Hepatocyte (in vitro differentiated cells): ENCODE results near the gene DBX2. TPM values are rescaled to one million over a fixed set of nuclear protein-coding genes. Genes with fewer than 3 reads are reported as not detected.

Experiments used
- DNase-seq: peaks from one replicate; pipeline ENCODE4 v3.0.0-alpha.2; 2016; ENCODE audit warnings: low spot score
- H2AFZ ChIP-seq: fragments of 200-600 bp; sonication (generic); 2 replicates; pipeline ENCODE4 v1.6.0; 2016; ENCODE audit warnings: antibody characterized with exemption, mild to moderate bottlenecking
- H3K27ac ChIP-seq: fragments of 200-600 bp; sonication (generic); 2 replicates; pipeline ENCODE4 v1.5.1; 2016; ENCODE audit warnings: mild to moderate bottlenecking
- H3K27me3 ChIP-seq: fragments of 200-600 bp; sonication (generic); 2 replicates; pipeline ENCODE4 v1.6.1; 2016
- H3K36me3 ChIP-seq: fragments of 200-600 bp; sonication (generic); replicated peaks from 2 replicates; pipeline ENCODE4 v1.5.1; 2016; ENCODE audit warnings: low read depth; ENCODE audit not compliant: insufficient read depth
- H3K4me1 ChIP-seq: fragments of 200-600 bp; sonication (generic); 2 replicates; pipeline ENCODE4 v1.5.1; 2016; ENCODE audit warnings: mild to moderate bottlenecking, moderate library complexity; ENCODE audit not compliant: insufficient read depth
- H3K4me2 ChIP-seq: fragments of 200-600 bp; sonication (generic); 2 replicates; pipeline ENCODE4 v1.6.0; 2016
- H3K4me3 ChIP-seq: fragments of 200-600 bp; sonication (generic); 2 replicates; pipeline ENCODE4 v1.5.1; 2016; ENCODE audit warnings: mild to moderate bottlenecking
- H3K79me2 ChIP-seq: fragments of 200-600 bp; sonication (generic); 2 replicates; pipeline ENCODE4 v1.6.0; 2017; ENCODE audit warnings: mild to moderate bottlenecking
- H3K9me2 ChIP-seq: fragments of 200-600 bp; sonication (generic); replicated peaks from 2 replicates; pipeline ENCODE4 v1.6.0; 2017; ENCODE audit warnings: mild to moderate bottlenecking; ENCODE audit not compliant: insufficient read depth
- H3K9me3 ChIP-seq: fragments of 200-600 bp; sonication (generic); 2 replicates; pipeline ENCODE4 v1.5.1; 2016; ENCODE audit warnings: low read depth, mild to moderate bottlenecking
- H4K20me1 ChIP-seq: fragments of 200-600 bp; sonication (generic); 2 replicates; pipeline ENCODE4 v1.6.0; 2016; ENCODE audit warnings: mild to moderate bottlenecking; ENCODE audit not compliant: insufficient read depth, poor library complexity, severe bottlenecking
- EZH2 ChIP-seq: fragments of 200-600 bp; sonication (generic); IDR thresholded peaks from 2 replicates; pipeline ENCODE4 v1.6.1; 2016; ENCODE audit warnings: antibody characterized with exemption, mild to moderate bottlenecking, borderline replicate concordance
- EZH2phosphoT487 ChIP-seq: fragments of 200-600 bp; sonication (generic); IDR thresholded peaks from one replicate; pipeline ENCODE4 v1.6.1; 2018; ENCODE audit warnings: antibody characterized with exemption, mild to moderate bottlenecking, low read depth, moderate library complexity; ENCODE audit not compliant: unreplicated experiment, severe bottlenecking
- WGBS: methylation state at CpG from one replicate; pipeline ENCODE4 v1.1.6; 2016; ENCODE audit warnings: low lambda C conversion rate; ENCODE audit errors: missing lambda C conversion rate; 5-methylcytosine and 5-hydroxymethylcytosine counted together
- polyA plus RNA-seq: library from polyadenylated mRNA; unstranded; fragments of >200 nt; fragmentation: Nextera tagmentation; extraction: Ambion mirVana; gene quantifications from 2 replicates; pipeline ENCODE4 v1.2.1, GENCODE V29; 2016
- total RNA-seq: library from RNA; depleted of rRNA; stranded (reverse); fragments of >200 nt; gene quantifications from 2 replicates; pipeline ENCODE4 v1.2.3, GENCODE V29; 2014
- TF ChIP-seq, protein P1 (sequence below): fragments of 200-600 bp; sonication (generic); IDR thresholded peaks from 2 replicates; pipeline ENCODE4 v1.5.1; 2016; ENCODE audit warnings: antibody characterized with exemption, mild to moderate bottlenecking; ENCODE audit not compliant: poor library complexity

The DBX2 gene
- total and polyA plus RNA-seq, 2 experiments from 2014 or later: not detected

DNA sequence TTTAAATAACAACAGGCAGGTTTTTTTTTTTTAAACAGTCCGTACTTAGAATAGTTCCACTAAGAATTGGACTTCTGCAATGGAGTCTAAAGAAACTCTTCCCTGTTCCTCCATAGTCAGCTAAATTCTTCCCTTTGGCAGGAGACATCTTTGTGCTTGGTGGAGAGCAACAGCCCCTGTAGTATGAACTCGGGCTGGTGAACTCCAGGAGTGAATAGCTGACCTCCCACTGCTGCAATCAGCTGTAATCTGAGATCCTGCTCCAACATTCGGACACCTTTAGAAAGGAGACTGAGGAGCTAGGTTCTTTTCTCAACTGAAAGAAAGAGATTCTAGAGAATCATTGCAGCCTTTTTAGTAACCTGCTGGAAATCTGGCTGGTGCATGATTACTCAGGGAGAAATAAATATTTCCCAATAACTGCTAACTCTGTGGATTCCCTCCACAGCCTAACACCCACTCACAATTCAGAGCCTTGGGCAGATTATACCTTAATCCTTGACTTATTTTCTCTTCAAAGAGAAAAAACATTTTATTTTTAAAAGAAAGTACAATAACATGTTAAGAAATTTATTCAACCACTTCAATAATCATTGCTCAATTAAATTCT lies 25.6 kb upstream of the DBX2 start:
- no peak overlapping the region for H3K4me2 ChIP-seq
- TF ChIP-seq EZH2phosphoT487 (no peak), EZH2 (no peak)
- H3K9me3 ChIP-seq: no peaks in the 10 kb centered on the region
- H3K9me2 ChIP-seq: no peaks in the 10 kb centered on the region
- DNase-seq: no peak
- WGBS: 28% methylated on average over 3 of the region's 3 CpGs
- no peaks in the 10 kb centered on the region for H3K36me3 ChIP-seq
- H3K27me3 ChIP-seq: no peaks in the 10 kb centered on the region
- H3K4me1 ChIP-seq: no peaks in the 10 kb centered on the region
- H2AFZ ChIP-seq: no peak overlapping the region
- H4K20me1 ChIP-seq: no peaks in the 10 kb centered on the region
- H3K4me3 ChIP-seq: no peak overlapping the region
- no peaks in the 10 kb centered on the region for H3K79me2 ChIP-seq
- no peak overlapping the region for H3K27ac ChIP-seq

GRCh38 chr12:45075587-45076282 lies 24.8 kb upstream of the DBX2 start:
- H2AFZ ChIP-seq: no peak overlapping the region
- no peak overlapping the region for H3K27ac ChIP-seq
- H3K79me2 ChIP-seq: no peaks in the 10 kb centered on the region
- no peaks in the 10 kb centered on the region for H3K27me3 ChIP-seq
- no peaks in the 10 kb centered on the region for H3K9me2 ChIP-seq
- no peaks in the 10 kb centered on the region for H3K9me3 ChIP-seq
- H3K4me3 ChIP-seq: no peak overlapping the region
- H3K36me3 ChIP-seq: no peaks in the 10 kb centered on the region
- no peak overlapping the region for H3K4me2 ChIP-seq
- DNase-seq: no peak
- no peaks in the 10 kb centered on the region for H4K20me1 ChIP-seq
- H3K4me1 ChIP-seq: no peaks in the 10 kb centered on the region
- 87% methylated on average over 6 of the region's 6 CpGs for WGBS
- TF ChIP-seq EZH2: no peak
- TF ChIP-seq, protein P1, sequence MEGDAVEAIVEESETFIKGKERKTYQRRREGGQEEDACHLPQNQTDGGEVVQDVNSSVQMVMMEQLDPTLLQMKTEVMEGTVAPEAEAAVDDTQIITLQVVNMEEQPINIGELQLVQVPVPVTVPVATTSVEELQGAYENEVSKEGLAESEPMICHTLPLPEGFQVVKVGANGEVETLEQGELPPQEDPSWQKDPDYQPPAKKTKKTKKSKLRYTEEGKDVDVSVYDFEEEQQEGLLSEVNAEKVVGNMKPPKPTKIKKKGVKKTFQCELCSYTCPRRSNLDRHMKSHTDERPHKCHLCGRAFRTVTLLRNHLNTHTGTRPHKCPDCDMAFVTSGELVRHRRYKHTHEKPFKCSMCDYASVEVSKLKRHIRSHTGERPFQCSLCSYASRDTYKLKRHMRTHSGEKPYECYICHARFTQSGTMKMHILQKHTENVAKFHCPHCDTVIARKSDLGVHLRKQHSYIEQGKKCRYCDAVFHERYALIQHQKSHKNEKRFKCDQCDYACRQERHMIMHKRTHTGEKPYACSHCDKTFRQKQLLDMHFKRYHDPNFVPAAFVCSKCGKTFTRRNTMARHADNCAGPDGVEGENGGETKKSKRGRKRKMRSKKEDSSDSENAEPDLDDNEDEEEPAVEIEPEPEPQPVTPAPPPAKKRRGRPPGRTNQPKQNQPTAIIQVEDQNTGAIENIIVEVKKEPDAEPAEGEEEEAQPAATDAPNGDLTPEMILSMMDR: no peak
- TF ChIP-seq EZH2phosphoT487: no peak

GRCh38 chr12:45065125-45065626 lies 14.3 kb upstream of the DBX2 start:
- Histone ChIP-seq H2AFZ (no peak overlapping the region), H3K9me3 (no peaks in the 10 kb centered on the region)
- TF ChIP-seq EZH2phosphoT487: no peak
- TF ChIP-seq EZH2: no peak
- TF ChIP-seq, protein P1: no peak

DNA sequence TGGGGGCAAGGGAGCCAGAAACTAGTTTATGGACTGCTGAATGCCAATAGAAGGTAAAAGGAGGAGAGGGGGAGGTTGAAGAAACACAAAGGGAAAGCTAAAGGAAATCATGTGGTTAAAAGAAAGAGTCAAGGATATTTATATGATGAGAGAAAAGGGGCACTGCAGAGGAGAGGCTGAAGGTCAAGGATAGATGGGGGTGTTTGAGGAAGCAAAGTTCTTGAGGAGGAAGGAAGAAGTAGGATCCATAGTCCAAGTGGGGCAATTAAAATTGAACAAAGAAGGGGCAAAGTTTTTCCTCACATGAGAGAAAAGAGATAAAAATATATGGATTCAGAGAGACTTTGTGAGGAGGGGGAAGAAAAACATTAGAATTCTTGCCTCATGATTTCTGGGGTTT lies 10.1 kb upstream of the DBX2 start:
- Histone ChIP-seq H4K20me1 (no peaks in the 10 kb centered on the region), H3K79me2 (no peaks in the 10 kb centered on the region), H3K27me3 (no peaks in the 10 kb centered on the region), H2AFZ (no peak overlapping the region), H3K4me1 (no peaks in the 10 kb centered on the region), H3K9me2 (no peaks in the 10 kb centered on the region), H3K4me3 (no peak overlapping the region), H3K27ac (no peak overlapping the region), H3K4me2 (no peak overlapping the region), H3K9me3 (no peaks in the 10 kb centered on the region), H3K36me3 (no peaks in the 10 kb centered on the region)
- TF ChIP-seq EZH2 (no peak), EZH2phosphoT487 (no peak)
- TF ChIP-seq, protein P1: no peak
- DNase-seq: no peak

More at GRCh38 chr12:45065125-45065626, 14.3 kb upstream of the DBX2 start:
- Histone ChIP-seq H3K36me3 (no peaks in the 10 kb centered on the region), H3K4me3 (no peak overlapping the region), H3K4me2 (no peak overlapping the region), H3K27ac (no peak overlapping the region), H3K27me3 (no peaks in the 10 kb centered on the region), H4K20me1 (no peaks in the 10 kb centered on the region), H3K4me1 (no peaks in the 10 kb centered on the region), H3K79me2 (no peaks in the 10 kb centered on the region), H3K9me2 (no peaks in the 10 kb centered on the region)
- DNase-seq: no peak
- 90% methylated on average over 12 of the region's 12 CpGs for WGBS
